CD14-positive monocyte (primary cell): ENCODE measurements around the gene CYTH1. TPM values are rescaled to one million over a fixed set of nuclear protein-coding genes. Genes with fewer than 3 reads are reported as not detected.

Experiments used
- DNase-seq, 3 donors: peaks; one replicate each; pipeline ENCODE4 v3.0.0-alpha.2; 2011 to 2022
- H2AFZ ChIP-seq: 2 replicates; pipeline ENCODE4 v1.6.0; 2012; ENCODE audit warnings: mild to moderate bottlenecking, low read depth, low read length, inconsistent platforms; ENCODE audit not compliant: insufficient read depth, poor library complexity, severe bottlenecking
- H3K27ac ChIP-seq, 2 donors: 1 replicate in 1 of 2; 2 replicates in 1 of 2; pipeline ENCODE4 v1.5.1; 2012 to 2013; ENCODE audit warnings: low read length in 2 of 2, control low read depth in 1 of 2, inconsistent platforms in 1 of 2, low read depth in 1 of 2, mild to moderate bottlenecking in 1 of 2
- H3K27me3 ChIP-seq, 2 donors: one replicate each; pipeline versions ENCODE4 v1.6.0 to v1.6.1; 2011 to 2013; ENCODE audit warnings: low read length in 2 of 2; ENCODE audit not compliant: control insufficient read depth in 2 of 2, insufficient read depth in 2 of 2
- H3K36me3 ChIP-seq, 2 donors: replicated peaks in 1 of 2; 1 replicate in 1 of 2; 2 replicates in 1 of 2; pipeline versions ENCODE4 v1.5.1 to v1.6.1; 2012 to 2013; ENCODE audit warnings: low read length in 2 of 2, control low read depth in 1 of 2, inconsistent platforms in 1 of 2, mild to moderate bottlenecking in 1 of 2; ENCODE audit not compliant: insufficient read depth in 2 of 2, control insufficient read depth in 1 of 2
- H3K4me1 ChIP-seq, 2 donors: 1 replicate in 1 of 2; 2 replicates in 1 of 2; pipeline versions ENCODE4 v1.5.1 to v1.6.1; 2012 to 2013; ENCODE audit warnings: low read length in 2 of 2, control low read depth in 1 of 2, inconsistent platforms in 1 of 2, mild to moderate bottlenecking in 1 of 2, moderate library complexity in 1 of 2; ENCODE audit not compliant: insufficient read depth in 2 of 2, control insufficient read depth in 1 of 2
- H3K4me2 ChIP-seq: replicated peaks from 2 replicates; pipeline ENCODE3; 2012; ENCODE audit warnings: low read length, moderate library complexity, mild to moderate bottlenecking; ENCODE audit not compliant: poor library complexity, severe bottlenecking; ENCODE audit errors: extremely low read depth
- H3K4me3 ChIP-seq, 3 experiments: fragments of 200-600 bp in 1 of 3; sonication (generic) in 1 of 3; replicated peaks in 1 of 3; 1 replicate in 2 of 3; 2 replicates in 1 of 3; pipeline ENCODE4 v1.5.1; 2011 to 2013; ENCODE audit warnings: low read length in 3 of 3, mild to moderate bottlenecking in 3 of 3, control low read depth in 2 of 3, low read depth in 2 of 3, inconsistent platforms in 1 of 3, moderate library complexity in 1 of 3
- H3K79me2 ChIP-seq: 2 replicates; pipeline ENCODE4 v1.6.0; 2012; ENCODE audit warnings: mild to moderate bottlenecking, control low read depth, inconsistent platforms, low read length, moderate library complexity; ENCODE audit not compliant: insufficient read depth
- H3K9ac ChIP-seq: 2 replicates; pipeline ENCODE4 v1.6.0; 2017; ENCODE audit warnings: low read length, mild to moderate bottlenecking; ENCODE audit not compliant: insufficient read depth, poor library complexity, severe bottlenecking
- H3K9me3 ChIP-seq, 2 donors: replicated peaks in 1 of 2; 1 replicate in 1 of 2; 2 replicates in 1 of 2; pipeline versions ENCODE4 v1.5.1 to v1.6.1; 2012 to 2013; ENCODE audit warnings: low read length in 2 of 2, control low read depth in 1 of 2; ENCODE audit not compliant: control insufficient read depth in 1 of 2, insufficient read depth in 1 of 2
- H4K20me1 ChIP-seq: 2 replicates; pipeline ENCODE4 v1.6.0; 2012; ENCODE audit warnings: mild to moderate bottlenecking, low read length, control low read depth, moderate library complexity; ENCODE audit not compliant: insufficient read depth
- H3K27ac Mint-ChIP-seq, 7 donors: one replicate each; pipeline ENCODE4 v1.8.0; 2020; ENCODE audit warnings: mild to moderate bottlenecking in 7 of 7, mixed read lengths in 7 of 7, moderate library complexity in 6 of 7, inconsistent platforms in 2 of 7
- H3K27me3 Mint-ChIP-seq, 3 donors: one replicate each; pipeline ENCODE4 v1.8.0; 2021 to 2022; ENCODE audit warnings: low read depth in 3 of 3, mild to moderate bottlenecking in 3 of 3, mixed read lengths in 3 of 3, moderate library complexity in 3 of 3, inconsistent platforms in 1 of 3
- H3K36me3 Mint-ChIP-seq, 2 donors: one replicate each; pipeline ENCODE4 v1.8.0; 2020; ENCODE audit warnings: mixed read lengths in 2 of 2, inconsistent platforms in 1 of 2, mild to moderate bottlenecking in 1 of 2
- H3K4me1 Mint-ChIP-seq: one replicate; pipeline ENCODE4 v1.8.0; 2020; ENCODE audit warnings: mild to moderate bottlenecking, mixed read lengths
- H3K4me3 Mint-ChIP-seq, 2 donors: one replicate each; pipeline ENCODE4 v1.8.0; 2020; ENCODE audit warnings: mild to moderate bottlenecking in 2 of 2, mixed read lengths in 2 of 2, moderate library complexity in 1 of 2
- H3K9me3 Mint-ChIP-seq, 7 donors: one replicate each; pipeline ENCODE4 v1.8.0; 2020 to 2022; ENCODE audit warnings: mixed read lengths in 7 of 7, mild to moderate bottlenecking in 6 of 7, moderate library complexity in 6 of 7, inconsistent platforms in 2 of 7
- WGBS: methylation state at CpG from one replicate; pipeline ENCODE4 v1.1.5; 2013; ENCODE audit warnings: missing lambda C conversion rate; ENCODE audit not compliant: insufficient coverage; 5-methylcytosine and 5-hydroxymethylcytosine counted together
- intact Hi-C, 2 donors: fragments of 100-400 bp; cut with micrococcal nuclease; formaldehyde crosslinking; loops; one replicate each; pipeline versions ENCODE4 v1.15.0 to v1.15.1; 2023
- polyA plus RNA-seq, 3 donors: library from polyadenylated mRNA; depleted of rRNA in 1 of 3; unstranded in 2 of 3; stranded (reverse) in 1 of 3; fragments of 300-500 nt in 2 of 3; fragments of >200 nt in 1 of 3; fragmentation: Illumina TruSeq in 2 of 3; gene quantifications; 1 replicate in 2 of 3; 2 replicates in 1 of 3; pipeline ENCODE4 v1.2.3, GENCODE V29; 2012 to 2021
- TF ChIP-seq, protein P1 (sequence below): fragments of 200-600 bp; IDR thresholded peaks from one replicate; pipeline ENCODE4 v1.8.0; 2022; ENCODE audit warnings: antibody characterized with exemption, mild to moderate bottlenecking

The CYTH1 gene
- polyA plus RNA-seq, 3 donors = 68.6 to 211 (median 80.9) TPM

DNA sequence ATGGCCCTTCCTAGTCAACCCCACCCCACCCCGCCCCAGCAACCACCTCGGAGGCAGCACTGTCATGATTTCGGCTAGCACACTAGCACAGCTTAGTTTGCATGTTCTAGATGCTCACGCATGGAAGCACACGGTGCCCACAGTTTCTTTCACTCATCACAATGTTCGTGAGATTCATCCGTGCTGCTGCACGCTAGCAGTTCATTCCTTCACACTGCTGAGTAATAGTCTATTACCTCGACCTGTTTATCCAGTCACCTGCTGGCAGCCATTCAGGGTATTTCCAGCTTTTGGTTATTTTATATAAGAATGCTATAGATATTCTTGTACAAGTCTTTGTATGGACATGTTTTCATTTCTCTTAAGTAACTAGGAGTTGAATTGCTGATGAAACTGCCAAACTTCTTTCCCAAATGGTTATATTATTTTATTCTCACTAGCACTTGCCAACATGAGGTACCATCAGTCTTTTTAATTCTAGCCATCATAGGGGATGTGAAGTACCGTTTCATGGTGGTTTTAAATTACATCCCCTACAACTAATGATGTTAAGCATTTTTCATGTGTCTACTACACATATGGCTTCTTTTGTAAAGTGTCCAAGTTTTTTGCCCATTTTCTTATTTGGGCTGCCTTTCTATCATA is 75.7 kb downstream of the CYTH1 start:
- Mint-ChIP-seq H3K27ac (no peak overlapping the region), H3K36me3 (peaks cover 78 to 87% of the 10 kb centered on the region in 2 donors), H3K4me1 (peaks cover 7% of the 10 kb centered on the region), H3K27me3 (no peaks in the 10 kb centered on the region), H3K4me3 (no peak overlapping the region), H3K9me3 (no peaks in the 10 kb centered on the region)
- no peak overlapping the region for H2AFZ ChIP-seq
- peaks cover 99% of the 10 kb centered on the region for H4K20me1 ChIP-seq
- peaks cover 70 to 89% of the 10 kb centered on the region in 2 donors for H3K36me3 ChIP-seq
- TF ChIP-seq, protein P1, sequence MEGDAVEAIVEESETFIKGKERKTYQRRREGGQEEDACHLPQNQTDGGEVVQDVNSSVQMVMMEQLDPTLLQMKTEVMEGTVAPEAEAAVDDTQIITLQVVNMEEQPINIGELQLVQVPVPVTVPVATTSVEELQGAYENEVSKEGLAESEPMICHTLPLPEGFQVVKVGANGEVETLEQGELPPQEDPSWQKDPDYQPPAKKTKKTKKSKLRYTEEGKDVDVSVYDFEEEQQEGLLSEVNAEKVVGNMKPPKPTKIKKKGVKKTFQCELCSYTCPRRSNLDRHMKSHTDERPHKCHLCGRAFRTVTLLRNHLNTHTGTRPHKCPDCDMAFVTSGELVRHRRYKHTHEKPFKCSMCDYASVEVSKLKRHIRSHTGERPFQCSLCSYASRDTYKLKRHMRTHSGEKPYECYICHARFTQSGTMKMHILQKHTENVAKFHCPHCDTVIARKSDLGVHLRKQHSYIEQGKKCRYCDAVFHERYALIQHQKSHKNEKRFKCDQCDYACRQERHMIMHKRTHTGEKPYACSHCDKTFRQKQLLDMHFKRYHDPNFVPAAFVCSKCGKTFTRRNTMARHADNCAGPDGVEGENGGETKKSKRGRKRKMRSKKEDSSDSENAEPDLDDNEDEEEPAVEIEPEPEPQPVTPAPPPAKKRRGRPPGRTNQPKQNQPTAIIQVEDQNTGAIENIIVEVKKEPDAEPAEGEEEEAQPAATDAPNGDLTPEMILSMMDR = no peak
- H3K9ac ChIP-seq = no peak overlapping the region
- DNase-seq = no peak
- H3K27me3 ChIP-seq = no peaks in the 10 kb centered on the region
- intact Hi-C loops = loop anchor here (5.0 kb wide), 2 partner anchors 209 to 454 kb away; no protein-coding TSS in a partner anchor
- H3K4me2 ChIP-seq = no peak overlapping the region
- H3K9me3 ChIP-seq = no peaks in the 10 kb centered on the region
- no peak overlapping the region for H3K4me3 ChIP-seq
- WGBS = 100% methylated on average over 1 of the region's 10 CpGs
- no peaks in the 10 kb centered on the region for H3K4me1 ChIP-seq
- H3K79me2 ChIP-seq = peaks cover 66% of the 10 kb centered on the region
- H3K27ac ChIP-seq = no peak overlapping the region

DNA sequence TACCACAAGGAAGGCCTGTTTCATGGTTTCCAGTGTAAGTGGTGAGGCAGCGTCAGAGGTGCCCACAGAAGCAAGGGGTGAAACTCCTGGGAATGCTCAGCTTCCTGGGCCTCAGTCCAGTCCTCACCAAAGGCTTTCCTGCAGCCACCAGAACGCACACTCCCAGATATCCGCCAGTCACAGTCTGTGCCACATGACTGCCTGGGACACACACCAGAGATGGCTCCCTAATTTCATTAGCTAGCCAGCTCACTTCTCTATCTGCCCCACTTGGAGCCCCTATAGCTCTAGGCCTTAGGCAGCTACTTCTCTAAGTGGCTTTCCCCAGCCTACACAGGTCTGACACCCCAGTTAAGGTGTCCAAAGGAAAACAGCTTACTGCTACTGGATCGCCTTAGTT is 77.0 kb downstream of the CYTH1 start:
- Histone ChIP-seq H3K4me2 (no peak overlapping the region), H4K20me1 (peaks cover 97% of the 10 kb centered on the region), H2AFZ (no peak overlapping the region), H3K27me3 (no peaks in the 10 kb centered on the region), H3K36me3 (peaks cover 82 to 100% of the 10 kb centered on the region in 2 donors), H3K4me3 (no peak overlapping the region), H3K79me2 (peaks cover 53% of the 10 kb centered on the region), H3K27ac (no peak overlapping the region), H3K9me3 (no peaks in the 10 kb centered on the region), H3K9ac (no peak overlapping the region), H3K4me1 (no peaks in the 10 kb centered on the region)
- DNase-seq = no peak
- H3K36me3 Mint-ChIP-seq = peaks cover 86 to 96% of the 10 kb centered on the region in 2 donors
- 95% methylated on average over 2 of the region's 4 CpGs for WGBS
- H3K27me3 Mint-ChIP-seq = no peaks in the 10 kb centered on the region
- no peak overlapping the region for H3K4me3 Mint-ChIP-seq
- TF ChIP-seq, protein P1 = no peak
- H3K4me1 Mint-ChIP-seq = peaks cover 7% of the 10 kb centered on the region
- no peaks in the 10 kb centered on the region for H3K9me3 Mint-ChIP-seq
- no peak overlapping the region for H3K27ac Mint-ChIP-seq
- intact Hi-C loops = loop anchor here (5.0 kb wide), 2 partner anchors 208 to 453 kb away; no protein-coding TSS in a partner anchor
